H1 (cell line): ENCODE data around the gene GRIA1. TPM values are rescaled to one million over a fixed set of nuclear protein-coding genes. Genes with fewer than 3 reads are reported as not detected.

Experiments used
- CTCF ChIA-PET: fragments of 300-600 bp; sonication (Branson Sonifier 250); formaldehyde crosslinking; loops from one replicate; lab custom pipeline; 2021; ENCODE audit not compliant: partially characterized antibody; lab: Charles Lee
- POLR2A ChIA-PET: fragments of 300-600 bp; sonication (Branson Sonifier 250); formaldehyde crosslinking; loops from one replicate; lab custom pipeline; 2021; ENCODE audit warnings: inconsistent platforms; ENCODE audit not compliant: partially characterized antibody; lab: Charles Lee
- DNase-seq, 2 experiments: peaks; one replicate each; pipeline versions ENCODE4 v3.0.0 to v3.0.0-alpha.2; 2010 to 2022; ENCODE audit warnings: low spot score in 2 of 2, low read depth in 1 of 2, mixed read lengths in 1 of 2
- FAIRE-seq: peaks from 2 replicates; lab custom pipeline; 2011; peaks lifted over from hg19 to GRCh38; lab: Jason Lieb, UNC
- H2AFZ ChIP-seq: 2 replicates; pipeline ENCODE4 v1.8.1; 2012; ENCODE audit warnings: low read length, inconsistent platforms
- H2AK5ac ChIP-seq: 2 replicates; pipeline ENCODE4 v1.6.1; 2013; ENCODE audit warnings: low read depth, low read length
- H2BK120ac ChIP-seq: replicated peaks from 2 replicates; pipeline ENCODE3; 2013; ENCODE audit warnings: low read depth, low read length, inconsistent platforms
- H2BK12ac ChIP-seq: 2 replicates; pipeline ENCODE4 v1.6.1; 2013; ENCODE audit warnings: low read depth, low read length
- H2BK15ac ChIP-seq: 2 replicates; pipeline ENCODE4 v1.6.1; 2013; ENCODE audit warnings: low read length
- H2BK20ac ChIP-seq: 2 replicates; pipeline ENCODE4 v1.6.1; 2013; ENCODE audit warnings: low read length
- H2BK5ac ChIP-seq: 2 replicates; pipeline ENCODE4 v1.6.1; 2013; ENCODE audit warnings: low read depth, low read length
- H3K14ac ChIP-seq: 2 replicates; pipeline ENCODE4 v1.6.1; 2013; ENCODE audit warnings: inconsistent platforms; ENCODE audit not compliant: insufficient read length
- H3K18ac ChIP-seq: 2 replicates; pipeline ENCODE4 v1.6.1; 2013; ENCODE audit warnings: low read length; ENCODE audit errors: extremely low read depth
- H3K23ac ChIP-seq: 2 replicates; pipeline ENCODE4 v1.6.1; 2013; ENCODE audit warnings: inconsistent platforms; ENCODE audit not compliant: insufficient read length
- H3K23me2 ChIP-seq: 2 replicates; pipeline ENCODE4 v1.6.1; 2013; ENCODE audit warnings: low read depth, low read length
- H3K27ac ChIP-seq: 2 replicates; pipeline ENCODE4 v1.6.1; 2011; ENCODE audit warnings: low read depth, low read length, inconsistent platforms
- H3K27me3 ChIP-seq, 4 experiments: replicated peaks in 1 of 4; 1 replicate in 1 of 4; 2 replicates in 3 of 4; pipeline versions ENCODE4 v1.6.1 to v1.8.1; 2011 to 2013; ENCODE audit warnings: low read length in 3 of 4, mild to moderate bottlenecking in 3 of 4, inconsistent platforms in 2 of 4, mixed read lengths in 2 of 4, moderate library complexity in 1 of 4; ENCODE audit not compliant: control insufficient read depth in 3 of 4, insufficient read depth in 3 of 4; ENCODE audit errors: extremely low read depth in 1 of 4
- H3K36me3 ChIP-seq, 4 experiments: 2 replicates each; pipeline versions ENCODE4 v1.6.1 to v1.8.1; 2011 to 2013; ENCODE audit warnings: mild to moderate bottlenecking in 4 of 4, low read length in 3 of 4, moderate library complexity in 2 of 4, control low read depth in 1 of 4, inconsistent platforms in 1 of 4; ENCODE audit not compliant: insufficient read depth in 4 of 4, control insufficient read depth in 2 of 4
- H3K4ac ChIP-seq: replicated peaks from 2 replicates; pipeline ENCODE3; 2013; ENCODE audit warnings: low read length, low read depth, mixed read lengths, inconsistent platforms; ENCODE audit not compliant: insufficient read length
- H3K4me1 ChIP-seq, 4 experiments: replicated peaks in 1 of 4; 1 replicate in 1 of 4; 2 replicates in 3 of 4; pipeline versions ENCODE4 v1.6.1 to v1.8.1; 2011 to 2013; ENCODE audit warnings: low read length in 3 of 4, inconsistent platforms in 2 of 4, mixed read lengths in 1 of 4; ENCODE audit not compliant: insufficient read depth in 4 of 4, control insufficient read depth in 3 of 4
- H3K4me2 ChIP-seq, 2 experiments: 2 replicates each; pipeline versions ENCODE4 v1.6.1 to v1.8.1; 2011 to 2013; ENCODE audit warnings: low read depth in 2 of 2, low read length in 2 of 2, control low read depth in 1 of 2, inconsistent platforms in 1 of 2, mild to moderate bottlenecking in 1 of 2; ENCODE audit not compliant: insufficient read depth in 1 of 2
- H3K4me3 ChIP-seq, 4 experiments: fragments of 200-600, 300-600 bp in 1 of 4; sonication (generic), shearing (Covaris generic), sonication (Bioruptor Twin) in 1 of 4; 2 replicates each; pipeline versions ENCODE4 v1.5.1 to v1.8.1; 2011 to 2016; ENCODE audit warnings: low read length in 4 of 4, low read depth in 3 of 4, control low read depth in 2 of 4, inconsistent platforms in 2 of 4, mild to moderate bottlenecking in 2 of 4, mixed read lengths in 1 of 4, moderate library complexity in 1 of 4; ENCODE audit not compliant: insufficient read depth in 2 of 4; ENCODE audit errors: extremely low read depth in 1 of 4
- H3K56ac ChIP-seq: replicated peaks from 2 replicates; pipeline ENCODE3; 2013; ENCODE audit warnings: low read depth, mild to moderate bottlenecking, mixed read lengths, low read length, inconsistent platforms; ENCODE audit not compliant: insufficient read length
- H3K79me1 ChIP-seq: 2 replicates; pipeline ENCODE4 v1.6.1; 2013; ENCODE audit warnings: low read depth, low read length, control low read depth
- H3K79me2 ChIP-seq, 2 experiments: 2 replicates each; pipeline versions ENCODE4 v1.6.1 to v1.8.1; 2012 to 2013; ENCODE audit warnings: low read length in 2 of 2, mild to moderate bottlenecking in 2 of 2, inconsistent platforms in 1 of 2; ENCODE audit not compliant: insufficient read depth in 2 of 2, control insufficient read depth in 1 of 2
- H3K9ac ChIP-seq, 4 experiments: replicated peaks in 1 of 4; 1 replicate in 1 of 4; 2 replicates in 3 of 4; pipeline versions ENCODE4 v1.6.1 to v1.8.1; 2011 to 2013; ENCODE audit warnings: low read depth in 3 of 4, low read length in 3 of 4, control low read depth in 2 of 4, mild to moderate bottlenecking in 2 of 4, moderate library complexity in 2 of 4, inconsistent platforms in 1 of 4; ENCODE audit errors: extremely low read depth in 1 of 4
- H3K9me3 ChIP-seq, 2 experiments: 2 replicates each; pipeline versions ENCODE4 v1.6.1 to v1.8.1; 2012 to 2013; ENCODE audit warnings: mild to moderate bottlenecking in 2 of 2, moderate library complexity in 2 of 2, control low read depth in 1 of 2, inconsistent platforms in 1 of 2, low read depth in 1 of 2, low read length in 1 of 2, mixed read lengths in 1 of 2; ENCODE audit not compliant: insufficient read depth in 2 of 2
- H4K20me1 ChIP-seq, 2 experiments: replicated peaks in 1 of 2; 2 replicates each; pipeline versions ENCODE3 to v1.8.1; 2011 to 2013; ENCODE audit warnings: inconsistent platforms in 2 of 2, low read length in 2 of 2, mild to moderate bottlenecking in 1 of 2; ENCODE audit not compliant: insufficient read depth in 2 of 2, control insufficient read depth in 1 of 2
- H4K5ac ChIP-seq: 2 replicates; pipeline ENCODE4 v1.6.1; 2013; ENCODE audit warnings: low read length, low read depth, mixed read lengths, inconsistent platforms; ENCODE audit not compliant: insufficient read length
- H4K8ac ChIP-seq: 2 replicates; pipeline ENCODE4 v1.8.0; 2013; ENCODE audit warnings: mild to moderate bottlenecking, moderate library complexity, low read length, inconsistent platforms; ENCODE audit not compliant: insufficient read depth; ENCODE audit errors: extremely low read depth
- H4K91ac ChIP-seq: replicated peaks from 2 replicates; pipeline ENCODE3; 2013; ENCODE audit warnings: low read length, mixed read lengths, inconsistent platforms; ENCODE audit not compliant: insufficient read length
- CTBP2 ChIP-seq: IDR thresholded peaks from 2 replicates; pipeline ENCODE4 v1.7.0; 2011; ENCODE audit warnings: borderline replicate concordance, mild to moderate bottlenecking, moderate library complexity, mixed read lengths, low read length; ENCODE audit not compliant: insufficient read depth, insufficient read length
- NANOG ChIP-seq: IDR thresholded peaks from 2 replicates; pipeline ENCODE4 v1.6.1; 2011; ENCODE audit warnings: low read length, low read depth, mild to moderate bottlenecking, inconsistent platforms; ENCODE audit not compliant: insufficient read depth, poor library complexity, severe bottlenecking
- POU5F1 ChIP-seq: IDR thresholded peaks from 2 replicates; pipeline ENCODE4 v1.6.1; 2011; ENCODE audit warnings: low read depth, mild to moderate bottlenecking, low read length, moderate library complexity
- TAF1 ChIP-seq: IDR thresholded peaks from 2 replicates; pipeline ENCODE4 v1.6.1; 2011; ENCODE audit warnings: mild to moderate bottlenecking, low read depth, low read length
- WGBS, 2 experiments: shearing (Covaris generic) in 1 of 2; methylation state at CpG; one replicate each; pipeline versions ENCODE4 v1.1.6 to v1.1.7; 2013 to 2015; ENCODE audit warnings: low lambda C conversion rate in 2 of 2, mixed read lengths in 2 of 2, inconsistent platforms in 1 of 2, low coverage in 1 of 2, missing lambda C conversion rate in 1 of 2; ENCODE audit not compliant: insufficient replicate concordance in 2 of 2, insufficient coverage in 1 of 2, insufficient read length in 1 of 2; ENCODE audit errors: extremely low coverage in 1 of 2, missing lambda C conversion rate in 1 of 2; 5-methylcytosine and 5-hydroxymethylcytosine counted together
- polyA plus RNA-seq, 7 experiments: library from polyadenylated mRNA; depleted of rRNA in 3 of 7; stranded (reverse) in 5 of 7; unstranded in 2 of 7; fragments of >200 nt in 5 of 7; fragments of 200-250 nt in 2 of 7; gene quantifications; 1 replicate in 5 of 7; 2 replicates in 1 of 7; 4 replicates in 1 of 7; pipeline versions ENCODE4 v1.2.1 to v1.2.3, GENCODE V29; 2011 to 2013; ENCODE audit warnings: missing spikeins in 2 of 7, mixed read lengths in 2 of 7
- total RNA-seq: library from RNA; stranded (reverse); fragmentation: NEBNext Ultra II Directional; extraction: Animal tissue kit (Norgen Biotek cat#: 25700); gene quantifications from 2 replicates; pipeline ENCODE4 v1.2.1, GENCODE V29; 2021

Gene GRIA1
- total and polyA plus RNA-seq, 2 of the 8 experiments (the other 6 are each of a cell fraction or from before 2014, with no cell fraction given) = 0.97 to 2.5 TPM

DNA sequence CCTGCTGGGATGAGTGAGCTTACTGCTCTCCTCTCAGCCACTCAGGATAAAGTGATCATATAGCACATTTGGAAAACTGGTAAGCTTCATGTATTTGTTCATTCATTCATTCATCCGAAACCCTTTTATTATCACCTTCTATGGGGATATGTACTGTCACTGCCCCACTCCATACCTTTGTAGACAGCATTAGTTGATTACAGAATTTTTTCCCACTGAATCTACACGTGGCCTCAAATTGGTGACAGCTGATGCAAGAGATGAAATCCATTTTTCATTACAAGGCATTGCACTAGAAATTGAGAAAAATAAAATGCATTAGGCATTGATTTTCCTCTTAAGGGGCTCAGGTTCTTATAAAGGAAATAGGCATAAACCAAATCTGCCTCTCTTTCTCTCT lies 9.7 kb downstream of the GRIA1 start:
- Histone ChIP-seq H3K23ac (no peak overlapping the region), H3K4me1 (peaks cover 0 to 2% (median 0%) of the 10 kb centered on the region in 4 experiments; a peak in 1 of 7 replicates), H3K18ac (no peak overlapping the region), H3K27me3 (no peaks in the 10 kb centered on the region), H3K56ac (no peak overlapping the region), H3K36me3 (no peaks in the 10 kb centered on the region), H3K23me2 (no peaks in the 10 kb centered on the region; the same call in 1 of the 2 replicates), H4K20me1 (no peaks in the 10 kb centered on the region), H3K79me2 (no peaks in the 10 kb centered on the region), H2BK15ac (no peak overlapping the region), H4K91ac (no peak overlapping the region), H2AFZ (no peak overlapping the region), H2BK20ac (no peak overlapping the region), H3K14ac (no peak overlapping the region), H3K4ac (no peak overlapping the region), H2AK5ac (no peak overlapping the region), H3K4me2 (no peak overlapping the region), H2BK120ac (no peak overlapping the region), H3K9me3 (no peaks in the 10 kb centered on the region), H3K27ac (no peak overlapping the region), H3K9ac (no peak overlapping the region), H4K8ac (no peak overlapping the region), H2BK12ac (no peak overlapping the region), H3K4me3 (no peak overlapping the region), H4K5ac (no peak overlapping the region), H2BK5ac (no peak overlapping the region), H3K79me1 (no peaks in the 10 kb centered on the region)
- DNase-seq = no peak
- CTCF ChIA-PET = interaction anchor here (0.8 to 3.4 kb wide), 6 partner anchors 8 to 465 kb away, joined by 3 to 15 read pairs (median 4); no protein-coding TSS in a partner anchor
- POLR2A ChIA-PET = no interaction called here
- FAIRE-seq = no peak
- TF ChIP-seq POU5F1 = no peak
- no peak for TF ChIP-seq TAF1
- TF ChIP-seq NANOG = no peak
- TF ChIP-seq CTBP2 = no peak
- 92% methylated on average over 2 of the region's 2 CpGs; no CpG with 5 or more reads in 1 of the 2 experiments for WGBS, 2 experiments
